Panc1 (cell line): ENCODE data around the gene TMEM101. TPM values are rescaled to one million over a fixed set of nuclear protein-coding genes. Genes with fewer than 3 reads are reported as not detected.

Experiments
- ATAC-seq: fragments of 200-7000 bp; cut with Tn5 transposase; 2 replicates; pipeline ENCODE4 v1.9.1; 2020; ENCODE audit warnings: mild to moderate bottlenecking, moderate library complexity
- BruUV-seq: library from RNA; stranded (reverse); fragments of 400-500 nt; replicated peaks from 2 replicates; lab custom pipeline; 2021; lab: Mats Ljungman, UMichigan
- CTCF ChIA-PET: fragments of 300-600 bp; sonication (Branson Sonifier 250); formaldehyde crosslinking; loops from one replicate; lab custom pipeline; 2022; ENCODE audit warnings: antibody characterized with exemption; lab: Charles Lee
- POLR2A ChIA-PET: fragments of 300-600 bp; sonication (Branson Sonifier 250); formaldehyde crosslinking; loops from one replicate; lab custom pipeline; 2022; ENCODE audit warnings: antibody characterized with exemption; lab: Charles Lee
- DNase-seq: peaks from one replicate; pipeline ENCODE4 v3.0.0-alpha.2; 2010; ENCODE audit warnings: low read depth, low spot score
- H3K27ac ChIP-seq: 2 replicates; pipeline ENCODE4 v1.5.1; 2011; ENCODE audit warnings: mild to moderate bottlenecking, low read length, inconsistent platforms
- H3K27me3 ChIP-seq: fragments of 200-500 bp; sonication (Bioruptor generic); 2 replicates; pipeline ENCODE4 v1.6.0; 2014; ENCODE audit warnings: low read length, inconsistent platforms; ENCODE audit not compliant: control insufficient read depth, insufficient read depth
- H3K36me3 ChIP-seq: fragments of 200-500 bp; sonication (Bioruptor generic); 2 replicates; pipeline ENCODE4 v1.5.1; 2014; ENCODE audit warnings: inconsistent platforms, mild to moderate bottlenecking, low read length, moderate library complexity; ENCODE audit not compliant: control insufficient read depth, insufficient read depth
- H3K4me1 ChIP-seq: 2 replicates; pipeline ENCODE4 v1.5.1; 2011; ENCODE audit warnings: inconsistent platforms, mild to moderate bottlenecking, low read length, moderate library complexity; ENCODE audit not compliant: control insufficient read depth, insufficient read depth
- H3K4me3 ChIP-seq, 2 experiments: 2 replicates each; pipeline ENCODE4 v1.5.1; 2011 to 2012; ENCODE audit warnings: low read depth in 2 of 2, low read length in 2 of 2, mild to moderate bottlenecking in 2 of 2, inconsistent platforms in 1 of 2, moderate library complexity in 1 of 2
- H3K9me3 ChIP-seq: fragments of 200-500 bp; sonication (Bioruptor generic); 2 replicates; pipeline ENCODE4 v1.5.1; 2014; ENCODE audit warnings: low read depth, mild to moderate bottlenecking, inconsistent platforms, low read length, moderate library complexity; ENCODE audit not compliant: control insufficient read depth, insufficient read depth
- CTCF ChIP-seq: fragments of 450-650 bp; IDR thresholded peaks from 2 replicates; pipeline ENCODE4 v1.5.1; 2017; ENCODE audit warnings: mild to moderate bottlenecking
- POLR2AphosphoS5 ChIP-seq: IDR thresholded peaks from 2 replicates; pipeline ENCODE4 v1.6.1; 2012; ENCODE audit warnings: mild to moderate bottlenecking, low read depth, low read length, moderate library complexity
- REST ChIP-seq, 2 experiments: IDR thresholded peaks; 2 replicates each; pipeline ENCODE4 v1.6.1; 2011 to 2012; ENCODE audit warnings: low read depth in 2 of 2, control low read depth in 1 of 2, low read length in 1 of 2, mild to moderate bottlenecking in 1 of 2, moderate library complexity in 1 of 2; ENCODE audit not compliant: insufficient read depth in 1 of 2
- SIN3A ChIP-seq: IDR thresholded peaks from 2 replicates; pipeline ENCODE4 v1.6.1; 2012; ENCODE audit warnings: low read depth, mild to moderate bottlenecking, low read length, moderate library complexity, borderline replicate concordance; ENCODE audit not compliant: insufficient read depth
- TCF7L2 ChIP-seq: IDR thresholded peaks from 2 replicates; pipeline ENCODE4 v1.6.1; 2011; ENCODE audit warnings: mild to moderate bottlenecking, low read depth, low read length, inconsistent platforms
- in situ Hi-C: cut with HindIII; loops from 2 replicates; pipeline ENCODE4 v1.10.0; 2016; ENCODE audit warnings: low sequenced_read_pairs, low pct_unique_long_range_greater_than_20kb
- intact Hi-C: fragments of 100-400 bp; cut with micrococcal nuclease; formaldehyde crosslinking; loops from one replicate; pipeline ENCODE4 v1.10.0; 2022; ENCODE audit not compliant: unreplicated experiment
- total RNA-seq: library from RNA; stranded (reverse); gene quantifications from one replicate; pipeline ENCODE4 v1.2.1, GENCODE V29; 2021; ENCODE audit not compliant: unreplicated experiment

TMEM101 gene
- total RNA-seq, 1 experiment from 2014 or later, result 32.8 TPM

- TF ChIP-seq POLR2AphosphoS5 (no peak), TCF7L2 (no peak), REST (IDR thresholded peaks at IDR 0.05; ENCODE audit: insufficient read depth in 1 of 2, low read depth in 2 of 2, low read length in 1 of 2) (no peak), SIN3A (no peak), CTCF (no peak)
- Histone ChIP-seq H3K4me1 (peaks cover 3% of the 10 kb centered on the region), H3K27ac (no peak overlapping the region), H3K4me3 (no peak overlapping the region), H3K27me3 (no peaks in the 10 kb centered on the region), H3K9me3 (no peaks in the 10 kb centered on the region), H3K36me3 (no peaks in the 10 kb centered on the region)
- intact Hi-C loops (no loop called here), in situ Hi-C loops (no loop called here)
- ChIA-PET CTCF (no interaction called here), POLR2A (no interaction called here)
- no peak for DNase-seq
- BruUV-seq, result no TSS peak
- no peak for ATAC-seq
These were observed 28.4 kb downstream of the TMEM101 start for GRCh38 chr17:43986225-43986981.

- peaks cover 3% of the 10 kb centered on the region for H3K4me1 ChIP-seq
- intact Hi-C loops (no loop called here), in situ Hi-C loops (no loop called here)
- DNase-seq (no peak), ATAC-seq (peak; percentile 68; the same call in 1 of the 2 replicates)
- peak overlapping the region; percentile 41 to 50 for H3K4me3 ChIP-seq
- BruUV-seq, result no TSS peak
- no peaks in the 10 kb centered on the region for H3K9me3 ChIP-seq
- H3K27me3 ChIP-seq, result no peaks in the 10 kb centered on the region
- no peaks in the 10 kb centered on the region for H3K36me3 ChIP-seq
- POLR2A ChIA-PET, result no interaction called here
- no peak for TF ChIP-seq REST (IDR thresholded peaks at IDR 0.05; ENCODE audit: insufficient read depth in 1 of 2, low read depth in 2 of 2, low read length in 1 of 2)
- no peak for TF ChIP-seq TCF7L2
- TF ChIP-seq SIN3A, result no peak
- no peak for TF ChIP-seq POLR2AphosphoS5
- TF ChIP-seq CTCF, result no peak
- CTCF ChIA-PET, result no interaction called here
- H3K27ac ChIP-seq, result no peak overlapping the region
These were observed 30.2 kb downstream of the TMEM101 start for GRCh38 chr17:43984521-43984920.
